HG02678 (cell line): ENCODE results near the gene CXCL16.
"Not testable (repeated sequence)": the region's sequence is repeated elsewhere in the genome, so short reads cannot be mapped to it uniquely, and the experiment has no call there.

ENCODE experiments used
- ATAC-seq: cut with Tn5 transposase; IDR thresholded peaks from one replicate; pipeline ENCODE4 v1.9.1; 2021; ENCODE audit warnings: mild to moderate bottlenecking, moderate library complexity; ENCODE audit not compliant: unreplicated experiment

The CXCL16 gene

DNA sequence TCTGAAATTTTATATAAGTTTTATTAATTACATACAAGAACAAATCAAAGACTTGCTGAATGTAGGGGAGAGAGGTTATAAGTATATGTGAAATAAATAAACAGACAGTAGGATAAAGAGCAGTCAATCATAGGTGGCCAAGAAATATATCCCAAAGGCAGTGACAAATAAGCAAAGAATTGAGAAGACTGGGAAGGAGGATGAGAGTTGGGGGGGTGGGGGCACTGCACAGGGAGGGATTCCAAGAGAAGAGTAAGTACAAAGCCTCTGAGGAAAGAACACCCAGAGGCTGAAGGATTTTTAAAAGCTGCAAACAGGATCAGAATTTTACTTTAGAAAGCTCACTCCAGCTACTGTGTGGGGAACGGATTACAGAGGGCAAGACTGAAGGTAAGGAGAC is 38.6 kb downstream of the CXCL16 start:
- ATAC-seq: no peak

DNA sequence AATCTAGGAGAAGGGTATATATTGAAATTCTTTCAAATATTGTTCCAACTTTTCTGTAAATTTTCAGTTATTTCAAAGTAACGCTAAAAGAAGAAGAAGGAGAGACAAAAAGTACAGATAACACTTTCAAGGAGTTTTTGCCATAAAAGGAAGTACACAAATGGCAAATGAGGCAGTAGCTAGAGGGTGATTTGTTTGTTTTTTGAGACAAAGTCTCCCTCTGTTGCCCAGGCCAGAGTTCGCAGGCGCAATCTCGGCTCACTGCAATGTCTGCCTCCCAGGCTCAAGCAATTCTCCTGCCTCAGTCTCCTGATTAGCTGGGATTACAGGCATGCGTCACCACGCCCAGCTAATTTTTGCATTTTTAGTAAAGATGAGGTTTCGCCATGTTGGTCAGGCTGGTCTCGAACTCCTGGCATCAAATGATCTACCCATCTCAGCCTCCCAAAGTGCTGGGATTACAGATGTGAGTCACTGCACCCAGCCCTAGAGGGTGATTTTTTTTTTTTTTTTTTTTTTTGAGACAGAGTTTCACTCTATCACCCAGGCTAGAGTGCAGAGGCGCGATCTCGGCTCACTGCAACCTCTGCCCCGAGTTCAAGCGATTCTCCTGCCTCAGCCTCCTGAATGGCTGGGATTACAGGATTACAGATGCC is 40.2 kb downstream of the CXCL16 start:
- ATAC-seq: not testable (repeated sequence)

DNA sequence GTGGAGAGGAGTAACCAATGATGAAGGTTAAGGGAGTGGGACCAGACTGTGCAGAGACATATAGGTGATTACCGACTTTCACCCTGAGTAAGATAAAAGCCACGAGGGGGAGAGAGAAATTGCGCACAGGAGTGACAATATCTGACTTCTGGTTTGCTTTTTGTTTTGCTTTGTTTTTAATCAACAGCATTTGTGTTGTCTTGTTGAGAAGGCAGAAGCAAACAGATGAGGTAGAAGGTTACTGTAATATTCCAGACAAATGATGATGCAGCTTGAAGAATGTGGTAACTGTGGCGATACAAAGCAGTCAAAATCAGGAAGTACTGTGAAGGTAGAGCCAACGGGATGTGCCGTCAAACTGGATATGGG is 43.3 kb downstream of the CXCL16 start:
- no peak for ATAC-seq

DNA sequence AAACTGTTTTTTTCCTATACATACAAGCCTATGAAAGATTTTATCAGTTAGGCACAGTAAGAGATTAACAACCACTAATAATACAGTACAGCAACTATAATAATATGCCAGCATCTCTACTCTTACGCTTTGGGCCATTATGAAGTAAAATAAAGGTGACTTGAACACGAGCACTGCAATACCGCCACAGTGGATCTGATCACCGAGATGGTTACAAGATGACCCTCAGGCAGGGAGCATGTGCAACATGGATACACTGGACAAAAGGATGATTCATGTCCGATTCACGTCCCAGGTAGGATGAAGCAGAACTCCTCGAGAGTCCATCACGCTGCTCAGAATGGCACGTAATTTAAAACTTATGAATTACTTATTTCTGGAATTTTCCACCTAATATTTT is 46.3 kb downstream of the CXCL16 start:
- no peak for ATAC-seq

DNA sequence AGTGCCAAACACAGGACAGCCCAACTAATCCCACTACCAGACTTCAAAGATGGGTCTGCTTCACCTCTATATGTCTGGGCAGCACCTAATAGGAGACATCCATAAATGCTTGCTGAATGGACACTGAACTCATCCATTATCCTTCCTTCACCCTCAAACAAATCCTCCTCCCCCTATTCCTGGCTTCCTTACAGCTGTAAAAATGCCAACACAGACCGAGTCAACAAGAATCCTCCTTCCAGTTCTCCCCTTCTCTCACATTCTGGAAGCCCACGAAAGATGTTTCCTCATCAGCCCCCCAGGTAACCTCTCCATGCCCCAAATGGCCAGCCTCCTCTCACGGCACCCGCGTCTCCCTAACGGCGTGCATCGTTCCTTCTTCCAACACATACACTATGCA is 48.0 kb downstream of the CXCL16 start:
- no peak for ATAC-seq

DNA sequence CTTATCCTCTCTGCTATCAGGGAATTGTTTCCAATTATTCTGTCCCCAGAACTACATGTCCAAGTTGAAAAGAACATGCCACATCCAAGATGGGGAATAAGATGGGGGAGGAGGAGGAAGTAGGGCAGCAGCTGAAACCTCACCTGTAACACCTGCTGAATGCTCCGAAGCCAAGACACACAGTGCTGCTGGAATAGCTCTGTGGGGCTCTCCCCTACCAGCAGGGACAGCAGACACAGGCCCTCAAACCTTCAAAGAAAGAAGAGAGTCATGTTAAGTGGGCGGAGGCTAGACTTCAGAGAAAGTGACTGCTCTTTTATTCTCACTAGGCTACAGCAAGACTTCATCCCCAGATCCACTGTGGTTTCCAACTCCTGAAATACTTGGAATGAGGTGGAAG is 49.0 kb downstream of the CXCL16 start:
- ATAC-seq: no peak

DNA sequence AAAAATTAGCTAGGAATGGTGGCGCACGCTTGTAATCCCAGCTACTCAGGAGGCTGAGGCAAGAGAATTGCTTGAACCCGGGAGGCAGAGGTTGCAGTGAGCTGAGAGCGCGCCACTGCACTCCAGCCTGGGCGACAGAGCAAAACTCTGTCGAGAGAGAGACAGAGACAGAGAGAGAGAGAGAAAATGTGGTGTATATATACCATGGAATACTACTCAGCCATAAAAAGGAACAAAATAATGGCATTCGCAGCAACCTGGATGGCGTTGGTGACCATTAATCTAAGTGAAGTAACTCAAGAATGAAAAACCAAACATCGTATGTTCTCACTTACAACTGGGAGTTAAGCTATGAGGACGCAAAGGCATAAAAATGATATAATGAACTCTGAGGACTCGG is 49.9 kb downstream of the CXCL16 start:
- not testable (repeated sequence) for ATAC-seq

DNA sequence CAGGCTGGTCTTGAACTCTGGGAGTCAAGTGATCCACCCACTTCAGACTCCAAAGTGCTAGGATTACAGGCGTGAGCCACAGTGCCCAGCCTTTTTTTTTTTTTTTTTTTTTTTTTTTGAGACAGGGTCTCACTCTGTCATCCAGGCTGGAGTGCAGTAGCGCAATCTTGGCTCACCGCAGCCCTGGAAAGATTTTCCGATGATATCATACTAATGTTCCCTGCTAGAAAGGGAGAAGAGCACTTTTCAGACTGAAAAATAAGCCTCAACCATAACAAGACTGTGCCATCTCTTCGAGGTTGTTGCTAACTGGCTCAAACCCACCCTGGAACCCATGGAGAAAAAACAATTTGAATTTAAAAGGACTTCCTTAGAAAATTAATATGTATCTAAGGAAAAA is 56.0 kb downstream of the CXCL16 start:
- ATAC-seq: not testable (repeated sequence)
